NCI-H128 (cell line): Measurements from ENCODE around the gene LCN15.

Source experiments
- DNase-seq: peaks from one replicate; lab custom pipeline; 2025; ENCODE audit not compliant: unreplicated experiment; lab: John Stamatoyannopoulos, UW

The LCN15 gene

GRCh38 chr9:136741883-136742571, 22.3 kb downstream of the LCN15 start:
- no peak for DNase-seq

GRCh38 chr9:136740971-136741882, 23.1 kb downstream of the LCN15 start:
- no peak for DNase-seq

GRCh38 chr9:136740491-136740890, 23.8 kb downstream of the LCN15 start:
- DNase-seq = no peak

GRCh38 chr9:136740069-136740468, 24.2 kb downstream of the LCN15 start:
- no peak for DNase-seq

GRCh38 chr9:136739509-136739908, 24.8 kb downstream of the LCN15 start:
- DNase-seq = no peak

- DNase-seq = no peak
Observed at GRCh38 chr9:136738960-136739359, 25.4 kb downstream of the LCN15 start.

GRCh38 chr9:136735812-136736480, 28.4 kb downstream of the LCN15 start:
- DNase-seq = no peak

- DNase-seq = no peak
Observed at GRCh38 chr9:136734837-136735496, 29.4 kb downstream of the LCN15 start.

- DNase-seq = no peak
Observed at GRCh38 chr9:136733611-136734010, 30.7 kb downstream of the LCN15 start.

GRCh38 chr9:136732444-136733178, 31.7 kb downstream of the LCN15 start:
- no peak for DNase-seq

- no peak for DNase-seq
Observed at GRCh38 chr9:136729926-136730325, 34.4 kb downstream of the LCN15 start.

GRCh38 chr9:136729144-136729543, 35.2 kb downstream of the LCN15 start:
- no peak for DNase-seq

GRCh38 chr9:136728548-136729123, 35.7 kb downstream of the LCN15 start:
- DNase-seq = no peak

- DNase-seq = peak; percentile 56
Observed at GRCh38 chr9:136728080-136728547, 36.2 kb downstream of the LCN15 start.

GRCh38 chr9:136726631-136727191, 37.6 kb downstream of the LCN15 start:
- DNase-seq = no peak

GRCh38 chr9:136726118-136726517, 38.2 kb downstream of the LCN15 start:
- DNase-seq = no peak

- DNase-seq = no peak
Observed at GRCh38 chr9:136725612-136726011, 38.7 kb downstream of the LCN15 start.

GRCh38 chr9:136724772-136725171, 39.5 kb downstream of the LCN15 start:
- DNase-seq = no peak

- no peak for DNase-seq
Observed at GRCh38 chr9:136723989-136724388, 40.3 kb downstream of the LCN15 start.
